Nephron progenitor cell (in vitro differentiated cells): ENCODE results near the gene AWAT1.
A peak's percentile ranks its signal among the peaks of the same experiment; 100 is the strongest.
"Not testable (repeated sequence)": the region's sequence is repeated elsewhere in the genome, so short reads cannot be mapped to it uniquely, and the experiment has no call there.

Source experiments
- DNase-seq: peaks from one replicate; pipeline ENCODE4 v3.0.0; 2021
- H3K27ac Mint-ChIP-seq: 2 replicates; pipeline ENCODE4 v1.8.0; 2021; ENCODE audit warnings: mild to moderate bottlenecking, moderate library complexity, mixed read lengths
- H3K27me3 Mint-ChIP-seq: 2 replicates; pipeline ENCODE4 v1.8.0; 2021; ENCODE audit warnings: mild to moderate bottlenecking, low read depth, mixed read lengths; ENCODE audit not compliant: poor library complexity
- H3K36me3 Mint-ChIP-seq: 2 replicates; pipeline ENCODE4 v1.8.0; 2021; ENCODE audit warnings: low read depth, mixed read lengths
- H3K4me1 Mint-ChIP-seq: 2 replicates; pipeline ENCODE4 v1.8.0; 2021; ENCODE audit warnings: mixed read lengths
- H3K4me3 Mint-ChIP-seq: 2 replicates; pipeline ENCODE4 v1.8.0; 2021; ENCODE audit warnings: mild to moderate bottlenecking, moderate library complexity, mixed read lengths
- H3K9me3 Mint-ChIP-seq: 2 replicates; pipeline ENCODE4 v1.8.0; 2021; ENCODE audit warnings: mild to moderate bottlenecking, moderate library complexity, mixed read lengths
- TF ChIP-seq, protein P1 (sequence below): fragments of 200-600 bp; sonication (generic); IDR thresholded peaks from 2 replicates; pipeline ENCODE4 v1.5.0; 2021; ENCODE audit warnings: antibody characterized with exemption

The AWAT1 gene

GRCh38 chrX:70234355-70234754, at the start of gene AWAT1:
TSS of gene AWAT1 (plus strand) at chrX:70234655. CDS start at chrX:70234696, 41 bp downstream.
- TF ChIP-seq, protein P1, sequence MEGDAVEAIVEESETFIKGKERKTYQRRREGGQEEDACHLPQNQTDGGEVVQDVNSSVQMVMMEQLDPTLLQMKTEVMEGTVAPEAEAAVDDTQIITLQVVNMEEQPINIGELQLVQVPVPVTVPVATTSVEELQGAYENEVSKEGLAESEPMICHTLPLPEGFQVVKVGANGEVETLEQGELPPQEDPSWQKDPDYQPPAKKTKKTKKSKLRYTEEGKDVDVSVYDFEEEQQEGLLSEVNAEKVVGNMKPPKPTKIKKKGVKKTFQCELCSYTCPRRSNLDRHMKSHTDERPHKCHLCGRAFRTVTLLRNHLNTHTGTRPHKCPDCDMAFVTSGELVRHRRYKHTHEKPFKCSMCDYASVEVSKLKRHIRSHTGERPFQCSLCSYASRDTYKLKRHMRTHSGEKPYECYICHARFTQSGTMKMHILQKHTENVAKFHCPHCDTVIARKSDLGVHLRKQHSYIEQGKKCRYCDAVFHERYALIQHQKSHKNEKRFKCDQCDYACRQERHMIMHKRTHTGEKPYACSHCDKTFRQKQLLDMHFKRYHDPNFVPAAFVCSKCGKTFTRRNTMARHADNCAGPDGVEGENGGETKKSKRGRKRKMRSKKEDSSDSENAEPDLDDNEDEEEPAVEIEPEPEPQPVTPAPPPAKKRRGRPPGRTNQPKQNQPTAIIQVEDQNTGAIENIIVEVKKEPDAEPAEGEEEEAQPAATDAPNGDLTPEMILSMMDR, result no peak
- no peak for DNase-seq
- H3K27me3 Mint-ChIP-seq, result peaks cover 4% of the 10 kb centered on the region
- H3K9me3 Mint-ChIP-seq, result peaks cover 37% of the 10 kb centered on the region
- no peaks in the 10 kb centered on the region for H3K36me3 Mint-ChIP-seq
- no peaks in the 10 kb centered on the region for H3K4me1 Mint-ChIP-seq
- H3K27ac Mint-ChIP-seq, result no peak within 1 kb of the TSS
- no peak within 1 kb of the TSS for H3K4me3 Mint-ChIP-seq

DNA sequence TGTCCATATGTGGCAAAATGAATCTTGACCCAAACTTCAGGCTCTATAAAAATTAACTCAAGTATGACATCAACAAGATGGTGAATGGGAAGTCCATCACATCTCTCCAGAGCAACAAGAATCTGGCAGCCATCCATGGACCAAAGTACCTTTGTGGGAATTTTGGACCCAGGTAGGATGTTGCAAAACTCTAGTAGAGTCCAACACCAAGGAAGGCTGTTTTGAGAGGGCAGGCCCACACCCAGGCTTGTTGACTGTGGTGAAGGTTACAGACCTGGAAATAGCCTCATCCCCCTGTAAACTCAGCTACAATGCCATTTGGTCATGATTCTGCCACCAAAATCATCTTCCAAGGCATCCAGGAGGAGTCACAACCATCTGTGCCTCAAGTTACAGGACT, 44.2 kb upstream of the AWAT1 start:
- no peaks in the 10 kb centered on the region for H3K36me3 Mint-ChIP-seq
- no peak overlapping the region for H3K27ac Mint-ChIP-seq
- peaks cover 55% of the 10 kb centered on the region for H3K9me3 Mint-ChIP-seq
- peaks cover 5% of the 10 kb centered on the region for H3K27me3 Mint-ChIP-seq
- TF ChIP-seq, protein P1, result no peak
- no peak for DNase-seq
- H3K4me1 Mint-ChIP-seq, result no peaks in the 10 kb centered on the region
- no peak overlapping the region for H3K4me3 Mint-ChIP-seq

DNA sequence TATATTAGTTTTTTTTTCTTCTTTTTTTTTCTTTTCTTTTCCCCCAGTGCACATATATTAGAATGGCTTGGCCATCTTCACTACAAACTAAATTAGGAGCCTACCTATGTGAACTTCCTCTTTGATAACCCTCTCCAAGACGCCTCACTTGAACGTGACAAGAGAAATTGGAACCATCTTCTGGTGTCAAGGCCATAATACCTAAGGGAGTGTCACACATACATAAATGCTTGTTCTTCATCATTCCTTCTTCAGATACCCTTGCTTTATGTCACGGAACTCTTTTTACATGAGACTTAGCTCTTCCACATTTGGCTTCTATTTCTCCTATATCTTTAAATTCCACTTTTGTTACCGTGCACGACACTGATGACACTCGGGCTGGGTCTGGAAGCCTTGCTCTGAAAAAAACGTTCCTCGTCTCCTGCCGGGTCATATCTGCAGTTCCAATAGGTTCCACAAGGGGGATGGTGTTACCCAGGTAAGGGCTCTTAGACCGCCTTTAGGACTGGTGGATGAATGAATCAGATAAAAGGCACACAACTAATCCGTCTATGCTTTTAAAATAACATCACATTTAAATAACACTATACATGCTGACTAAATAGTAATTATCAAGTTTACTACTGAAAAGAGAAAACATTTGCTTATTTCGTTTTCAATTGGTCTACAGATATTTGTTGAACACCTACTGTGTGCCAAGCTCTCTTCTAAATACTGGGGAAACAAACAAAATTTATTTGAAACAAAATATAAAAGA, 37.3 kb upstream of the AWAT1 start:
- TF ChIP-seq, protein P1, result peak; percentile 58
- Mint-ChIP-seq H3K27me3 (peaks cover 9% of the 10 kb centered on the region), H3K27ac (no peak overlapping the region), H3K4me3 (no peak overlapping the region), H3K9me3 (peaks cover 54% of the 10 kb centered on the region), H3K4me1 (no peaks in the 10 kb centered on the region), H3K36me3 (no peaks in the 10 kb centered on the region)
- peak; percentile 58 for DNase-seq

DNA sequence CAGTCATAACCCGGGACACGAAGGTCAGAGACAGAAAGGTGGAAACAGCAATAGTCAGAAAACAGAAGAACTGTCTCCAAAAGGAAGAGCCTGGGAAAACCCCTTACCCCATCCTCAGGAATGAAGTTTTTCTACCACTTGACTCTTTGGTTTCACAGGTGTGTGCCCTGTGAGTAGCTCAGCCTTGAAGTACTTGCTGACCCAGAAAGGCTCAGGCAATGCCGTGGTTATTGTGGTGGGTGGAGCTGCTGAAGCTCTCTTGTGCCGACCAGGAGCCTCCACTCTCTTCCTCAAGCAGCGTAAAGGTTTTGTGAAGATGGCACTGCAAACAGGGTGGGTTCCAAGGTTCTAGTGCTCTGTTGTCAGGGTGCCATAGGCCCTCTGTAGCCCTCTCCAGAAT, 32.7 kb upstream of the AWAT1 start:
- Mint-ChIP-seq H3K27ac (no peak overlapping the region), H3K36me3 (no peaks in the 10 kb centered on the region), H3K9me3 (peaks cover 53% of the 10 kb centered on the region), H3K4me3 (no peak overlapping the region), H3K27me3 (peaks cover 4% of the 10 kb centered on the region), H3K4me1 (no peaks in the 10 kb centered on the region)
- TF ChIP-seq, protein P1, result no peak
- no peak for DNase-seq

- no peaks in the 10 kb centered on the region for H3K4me1 Mint-ChIP-seq
- peaks cover 8% of the 10 kb centered on the region for H3K27me3 Mint-ChIP-seq
- H3K36me3 Mint-ChIP-seq, result no peaks in the 10 kb centered on the region
- TF ChIP-seq, protein P1, result no peak
- no peak for DNase-seq
- peaks cover 36% of the 10 kb centered on the region for H3K9me3 Mint-ChIP-seq
- H3K4me3 Mint-ChIP-seq, result no peak overlapping the region
- H3K27ac Mint-ChIP-seq, result no peak overlapping the region
These were observed 26.0 kb upstream of the AWAT1 start for GRCh38 chrX:70208479-70208878.

- not testable (repeated sequence) for DNase-seq, H3K27ac Mint-ChIP-seq, H3K27me3 Mint-ChIP-seq, H3K4me3 Mint-ChIP-seq, H3K4me1 Mint-ChIP-seq, H3K36me3 Mint-ChIP-seq
- H3K9me3 Mint-ChIP-seq, result peaks cover 31% of the 10 kb centered on the region
These were observed 24.9 kb upstream of the AWAT1 start for GRCh38 chrX:70209570-70209969.
